NCI-H748 (cell line): Measurements from ENCODE around the gene CDC42SE2.
"Not testable (repeated sequence)": the region's sequence is repeated elsewhere in the genome, so short reads cannot be mapped to it uniquely, and the experiment has no call there.

ENCODE experiments used
- DNase-seq: peaks from one replicate; lab custom pipeline; 2025; ENCODE audit not compliant: unreplicated experiment; lab: John Stamatoyannopoulos, UW

The CDC42SE2 gene

GRCh38 chr5:131316822-131317221 is 53.0 kb downstream of the CDC42SE2 start:
- no peak for DNase-seq

DNA sequence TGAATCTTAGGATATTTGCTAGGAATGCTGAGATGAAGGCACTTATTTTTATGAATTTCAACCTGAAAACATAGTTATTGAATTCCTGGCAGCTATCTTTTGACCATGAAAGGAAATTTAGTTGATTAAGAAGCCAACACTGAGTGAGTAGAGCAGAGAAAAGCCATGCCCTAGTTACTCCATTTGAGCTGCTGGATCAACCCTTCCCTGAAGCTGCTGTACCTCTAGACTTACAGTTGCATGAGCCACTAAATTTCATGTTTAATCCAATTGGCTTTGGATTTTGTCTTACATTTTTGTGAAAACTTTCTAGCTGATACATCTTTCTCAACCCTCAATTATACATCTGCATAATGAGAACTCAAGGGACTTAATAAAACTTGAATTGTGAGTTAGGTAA is 54.6 kb downstream of the CDC42SE2 start:
- no peak for DNase-seq

DNA sequence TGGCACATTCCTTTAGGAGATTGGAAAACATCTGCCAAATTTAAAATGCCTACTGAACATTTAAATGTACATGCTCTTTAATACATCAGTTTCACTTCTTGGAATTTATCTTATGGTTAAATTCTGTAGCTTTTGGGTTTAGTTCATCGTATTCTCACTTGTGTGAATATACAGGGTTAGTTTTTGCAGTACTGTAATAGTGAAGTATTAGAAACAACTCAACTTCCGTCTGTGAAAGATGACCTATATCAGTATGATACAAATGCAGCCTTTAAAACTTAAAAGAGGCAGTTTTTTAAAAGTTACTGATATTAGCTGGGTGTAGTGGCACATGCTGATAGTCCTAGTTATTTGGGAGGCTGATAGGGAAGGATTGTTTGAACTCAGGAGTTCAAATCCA is 57.2 kb downstream of the CDC42SE2 start:
- DNase-seq, result no peak

DNA sequence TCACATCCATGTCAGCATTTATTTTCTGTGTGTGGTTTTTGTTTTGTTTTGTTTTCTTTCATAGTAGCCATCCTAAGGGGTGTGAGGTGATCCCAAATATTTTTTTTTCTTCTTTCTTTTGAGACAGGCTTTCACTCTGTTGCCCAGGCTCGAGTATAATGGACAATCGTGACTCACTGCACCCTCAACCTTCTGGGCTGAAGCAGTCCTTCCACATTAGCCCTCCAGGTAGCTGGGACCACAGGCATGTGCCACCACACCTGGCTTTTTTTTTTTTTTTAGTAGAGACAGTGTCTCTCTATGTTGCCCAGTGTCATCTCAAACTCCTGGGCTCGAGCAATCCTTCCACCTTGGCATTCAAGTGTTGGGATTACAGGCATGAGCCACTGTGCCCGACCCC is 59.1 kb downstream of the CDC42SE2 start:
- DNase-seq, result no peak

DNA sequence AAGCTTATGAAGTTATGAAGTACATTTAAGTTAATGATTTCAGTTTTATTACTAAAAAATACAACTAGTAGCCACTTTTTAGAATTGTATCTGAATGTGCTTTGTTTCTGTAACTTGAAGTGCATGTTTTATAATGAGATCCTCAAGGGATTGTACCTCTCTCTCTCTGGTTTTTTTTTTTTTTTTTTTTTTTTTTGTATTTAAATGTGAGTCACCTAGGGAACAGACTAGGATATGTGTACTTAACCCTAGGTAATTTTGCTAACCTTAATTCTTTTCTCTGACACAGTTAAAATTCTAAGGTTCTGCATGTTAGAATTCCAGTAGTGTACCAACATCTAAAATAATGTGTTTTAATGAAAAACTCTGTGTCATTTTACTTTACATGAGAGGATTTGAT is 59.5 kb downstream of the CDC42SE2 start:
- DNase-seq, result no peak

- DNase-seq, result no peak
Measured at GRCh38 chr5:131324303-131324702, 60.5 kb downstream of the CDC42SE2 start.

DNA sequence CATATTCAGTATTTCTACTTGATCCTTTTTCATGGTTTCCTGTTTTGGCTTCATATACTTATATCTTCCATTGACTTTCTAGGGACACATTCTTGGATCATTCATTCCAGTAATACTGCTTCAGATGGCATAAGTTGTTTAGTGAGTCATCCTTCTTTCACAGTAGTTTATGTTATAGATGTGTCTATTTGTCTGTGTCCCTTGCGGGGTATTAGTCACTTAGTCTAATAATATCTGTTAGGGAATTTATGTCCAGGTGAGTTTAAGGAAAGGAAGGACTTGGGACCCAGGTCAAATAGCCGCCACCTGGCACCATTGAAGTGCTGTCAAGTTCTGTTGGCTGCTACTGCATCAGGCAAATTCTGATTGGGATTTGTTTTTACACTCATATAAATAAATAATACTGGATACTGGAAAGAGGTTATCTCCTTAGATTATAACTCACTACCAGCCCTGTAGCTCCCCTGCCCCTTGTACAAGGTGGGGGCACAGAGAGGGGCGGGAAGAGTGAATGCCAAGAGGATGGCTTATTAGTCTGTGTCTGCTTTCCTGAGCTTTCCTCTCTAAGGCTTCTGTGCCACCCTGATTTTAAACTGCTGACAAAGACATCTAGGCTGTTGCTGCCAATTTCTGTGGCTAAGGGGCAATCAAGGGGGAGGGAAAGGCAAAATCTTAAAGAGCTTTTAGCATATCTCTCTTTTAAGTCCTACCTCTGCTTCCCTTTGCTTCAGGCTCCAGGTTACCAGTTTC is 64.9 kb downstream of the CDC42SE2 start:
- DNase-seq, result no peak

DNA sequence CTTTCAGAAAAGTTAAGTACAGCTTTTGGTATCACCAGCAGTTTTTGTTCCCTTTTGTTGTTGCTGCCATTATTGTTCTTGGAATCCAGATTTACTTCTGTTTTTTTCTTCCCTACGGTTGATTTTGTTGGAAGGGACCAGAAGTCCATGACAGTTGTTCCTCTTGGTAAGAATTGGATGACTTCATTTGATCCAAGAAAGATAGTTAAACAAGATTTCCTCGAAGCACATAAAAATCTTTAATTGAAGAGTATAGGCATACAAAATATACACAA is 65.4 kb downstream of the CDC42SE2 start:
- DNase-seq, result no peak

DNA sequence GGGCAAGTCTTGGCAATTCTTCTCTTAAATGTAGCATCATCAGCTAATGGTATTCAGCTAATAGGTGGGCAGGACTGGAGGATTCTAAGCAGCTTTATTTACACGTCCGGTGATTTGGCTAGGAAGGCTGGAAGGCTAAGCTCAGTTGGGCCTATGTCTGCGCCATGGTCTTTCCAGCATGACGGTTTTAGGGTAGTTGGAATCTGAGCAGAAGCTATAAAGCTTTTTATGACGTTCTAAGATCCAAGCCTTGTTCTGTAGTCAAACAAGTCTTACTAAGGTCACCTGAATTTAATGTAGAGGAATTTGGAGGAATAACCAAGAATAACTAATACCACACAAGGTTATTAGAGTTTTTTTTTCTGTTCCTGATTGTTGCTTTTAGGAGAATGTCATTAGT is 66.2 kb downstream of the CDC42SE2 start:
- DNase-seq, result no peak

- not testable (repeated sequence) for DNase-seq
Measured at GRCh38 chr5:131335756-131336155, 71.9 kb downstream of the CDC42SE2 start.

- not testable (repeated sequence) for DNase-seq
Measured at GRCh38 chr5:131336801-131337200, 72.9 kb downstream of the CDC42SE2 start.

DNA sequence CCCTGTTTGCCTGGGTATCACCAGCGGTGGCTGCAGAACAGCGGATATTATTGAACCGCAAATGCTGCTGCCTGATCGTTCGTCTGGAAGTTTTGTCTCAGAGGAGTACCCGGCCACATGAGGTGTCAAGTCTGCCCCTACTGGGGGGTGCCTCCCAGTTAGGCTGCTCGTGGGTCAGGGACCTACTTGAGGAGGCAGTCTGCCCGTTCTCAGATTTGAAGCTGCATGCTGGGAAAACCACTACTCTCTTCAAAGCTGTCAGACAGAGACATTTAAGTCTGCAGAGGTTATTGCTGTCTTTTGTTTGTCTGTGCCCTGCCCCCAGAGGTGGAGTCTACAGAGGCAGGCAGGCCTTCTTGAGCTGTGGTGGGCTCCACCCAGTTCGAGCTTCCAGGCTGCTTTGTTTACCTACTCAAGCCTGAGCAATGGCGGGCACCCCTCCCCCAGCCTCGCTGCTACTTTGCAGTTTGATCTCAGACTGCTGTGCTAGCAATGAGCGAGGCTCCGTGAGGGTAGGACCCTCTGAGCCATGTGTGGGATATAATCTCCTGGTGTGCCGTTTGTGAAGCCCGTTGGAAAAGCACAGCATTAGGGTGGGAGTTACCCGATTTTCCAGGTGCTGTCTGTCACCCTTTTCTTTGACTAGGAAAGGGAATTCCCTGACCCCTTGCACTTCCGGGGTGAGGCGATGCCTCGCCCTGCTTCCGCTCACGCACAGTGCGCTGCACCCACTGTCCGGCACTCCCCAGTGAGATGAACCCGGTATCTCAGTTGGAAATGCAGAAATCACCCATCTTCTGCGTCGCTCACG is 73.6 kb downstream of the CDC42SE2 start:
- not testable (repeated sequence) for DNase-seq

GRCh38 chr5:131338051-131338453 is 74.2 kb downstream of the CDC42SE2 start:
- no peak for DNase-seq

GRCh38 chr5:131344288-131344687 is 80.4 kb downstream of the CDC42SE2 start:
- not testable (repeated sequence) for DNase-seq

- not testable (repeated sequence) for DNase-seq
Measured at GRCh38 chr5:131346204-131346603, 82.4 kb downstream of the CDC42SE2 start.

- DNase-seq, result no peak
Measured at GRCh38 chr5:131353991-131354390, 90.1 kb downstream of the CDC42SE2 start.

GRCh38 chr5:131355971-131356528 is 92.2 kb downstream of the CDC42SE2 start:
- no peak for DNase-seq

DNA sequence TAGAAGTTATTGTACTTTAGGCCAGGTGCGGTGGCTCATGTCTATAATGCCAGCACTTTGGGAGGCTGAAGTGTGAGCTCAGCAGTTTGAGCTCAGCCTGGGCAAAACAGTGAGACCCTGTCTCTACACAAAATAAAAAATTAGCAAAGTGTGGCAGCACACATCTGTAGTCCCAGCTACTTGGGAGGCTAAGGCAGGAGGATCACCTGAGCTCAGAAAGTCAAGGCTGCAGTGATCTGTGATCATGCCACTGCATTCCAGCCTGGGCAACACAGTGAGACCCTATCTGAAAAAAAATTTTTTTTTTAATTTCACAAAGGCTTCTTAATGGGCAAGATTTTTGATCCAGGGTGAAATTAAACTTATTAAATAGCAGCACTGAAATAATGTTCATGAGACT is 92.8 kb downstream of the CDC42SE2 start:
- no peak for DNase-seq

- no peak for DNase-seq
Measured at GRCh38 chr5:131357739-131358561, 94.1 kb downstream of the CDC42SE2 start.

DNA sequence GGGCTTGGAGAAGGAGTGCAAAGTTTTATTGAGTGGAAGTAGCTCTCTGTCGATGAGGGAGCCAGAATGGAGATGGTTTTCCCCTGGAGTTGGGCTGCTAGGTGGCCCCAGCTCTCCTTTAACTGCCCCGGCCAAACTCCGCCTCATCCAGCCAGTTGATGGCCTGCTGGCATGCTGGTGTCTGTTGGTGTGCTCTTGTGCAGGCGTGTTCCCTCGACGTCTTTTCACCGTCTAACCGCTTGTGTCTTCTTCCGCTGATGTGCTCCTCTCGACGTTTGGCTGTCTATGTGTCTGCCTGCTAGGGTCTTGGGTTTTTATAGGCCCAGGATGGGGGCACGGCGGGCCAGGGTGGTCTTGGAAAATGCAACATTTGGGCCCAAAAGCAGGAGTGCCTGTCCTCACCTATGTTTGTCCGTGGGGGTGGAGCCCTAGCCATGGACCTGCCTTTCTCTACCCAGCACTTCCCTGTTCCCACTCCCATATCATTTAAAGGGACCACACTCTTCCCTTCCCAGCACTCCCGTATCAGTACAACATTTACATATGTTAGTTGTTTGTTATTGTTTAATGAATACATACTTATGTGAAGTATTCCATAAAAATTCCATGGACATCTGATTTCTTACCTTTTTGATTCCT is 97.9 kb downstream of the CDC42SE2 start:
- no peak for DNase-seq
